Measurements from ENCODE around the gene SLC6A19. TPM values are rescaled to one million over a fixed set of nuclear protein-coding genes. Genes with fewer than 3 reads are reported as not detected.
"Not testable (repeated sequence)": the region's sequence is repeated elsewhere in the genome, so short reads cannot be mapped to it uniquely, and the experiment has no call there.

The SLC6A19 gene
- total RNA-seq, 2 experiments from 2014 or later: not detected

GRCh38 chr5:1265026-1265425 lies 63.6 kb downstream of the SLC6A19 start:
- TF ChIP-seq CTCF (IDR thresholded peaks at IDR 0.05): no peak
- Mint-ChIP-seq H3K27ac (no peak overlapping the region), H3K4me1 (ENCODE audit: low read depth) (peaks cover 11% of the 10 kb centered on the region), H3K9me3 (no peaks in the 10 kb centered on the region), H3K4me3 (no peak overlapping the region), H3K36me3 (ENCODE audit: low read depth) (no peaks in the 10 kb centered on the region), H3K27me3 (no peaks in the 10 kb centered on the region)
- H3K36me3 ChIP-seq (ENCODE audit: insufficient read depth, low read length): no peaks in the 10 kb centered on the region
- peaks cover 12% of the 10 kb centered on the region for H3K4me1 ChIP-seq (ENCODE audit: insufficient read depth, low read length)
- ATAC-seq (ENCODE audit: poor library complexity) (no peak), DNase-seq (no peak)
- ChIA-PET POLR2A (no interaction called here), CTCF (no interaction called here)
- H3K4me3 ChIP-seq (ENCODE audit: low read length): no peak overlapping the region
- no peak overlapping the region for H3K27ac ChIP-seq (ENCODE audit: low read depth in 1 of 2, low read length in 2 of 2)
- peaks cover 0 to 3% of the 10 kb centered on the region in 2 experiments for H3K9me3 ChIP-seq (ENCODE audit: control insufficient read depth in 1 of 2, insufficient read depth in 1 of 2, low read length in 2 of 2)
- intact Hi-C loops (cut with DNase I, micrococcal nuclease): no loop called here
- no peaks in the 10 kb centered on the region for H3K27me3 ChIP-seq (ENCODE audit: control insufficient read depth in 1 of 2, insufficient read depth in 2 of 2, low read length in 2 of 2)

GRCh38 chr5:1265461-1266455 lies 64.4 kb downstream of the SLC6A19 start:
- Mint-ChIP-seq H3K9me3 (no peaks in the 10 kb centered on the region), H3K27ac (no peak overlapping the region), H3K4me3 (no peak overlapping the region), H3K4me1 (ENCODE audit: low read depth) (peaks cover 11% of the 10 kb centered on the region), H3K27me3 (no peaks in the 10 kb centered on the region), H3K36me3 (ENCODE audit: low read depth) (no peaks in the 10 kb centered on the region)
- Histone ChIP-seq H3K4me1 (ENCODE audit: insufficient read depth, low read length) (peaks cover 12% of the 10 kb centered on the region), H3K27ac (ENCODE audit: low read depth in 1 of 2, low read length in 2 of 2) (no peak overlapping the region), H3K9me3 (ENCODE audit: control insufficient read depth in 1 of 2, insufficient read depth in 1 of 2, low read length in 2 of 2) (peaks cover 0 to 3% of the 10 kb centered on the region in 2 experiments), H3K36me3 (ENCODE audit: insufficient read depth, low read length) (no peaks in the 10 kb centered on the region), H3K4me3 (ENCODE audit: low read length) (no peak overlapping the region), H3K27me3 (ENCODE audit: control insufficient read depth in 1 of 2, insufficient read depth in 2 of 2, low read length in 2 of 2) (no peaks in the 10 kb centered on the region)
- TF ChIP-seq CTCF (IDR thresholded peaks at IDR 0.05): no peak
- ATAC-seq (ENCODE audit: poor library complexity) (no peak), DNase-seq (no peak)
- ChIA-PET CTCF (no interaction called here), POLR2A (no interaction called here)
- intact Hi-C loops (cut with DNase I, micrococcal nuclease): no loop called here

- no peaks in the 10 kb centered on the region for H3K36me3 Mint-ChIP-seq (ENCODE audit: low read depth)
- CTCF ChIA-PET: no interaction called here
- no peak overlapping the region for H3K27ac Mint-ChIP-seq
- peaks cover 11% of the 10 kb centered on the region for H3K4me1 Mint-ChIP-seq (ENCODE audit: low read depth)
- H3K27ac ChIP-seq (ENCODE audit: low read depth in 1 of 2, low read length in 2 of 2): no peak overlapping the region
- no peaks in the 10 kb centered on the region for H3K36me3 ChIP-seq (ENCODE audit: insufficient read depth, low read length)
- peaks cover 12% of the 10 kb centered on the region for H3K4me1 ChIP-seq (ENCODE audit: insufficient read depth, low read length)
- DNase-seq (no peak), ATAC-seq (ENCODE audit: poor library complexity) (no peak)
- no peaks in the 10 kb centered on the region for H3K27me3 Mint-ChIP-seq
- intact Hi-C loops (cut with DNase I, micrococcal nuclease): no loop called here
- TF ChIP-seq CTCF (IDR thresholded peaks at IDR 0.05): no peak
- H3K9me3 ChIP-seq (ENCODE audit: control insufficient read depth in 1 of 2, insufficient read depth in 1 of 2, low read length in 2 of 2): peaks cover 0 to 3% of the 10 kb centered on the region in 2 experiments
- no peaks in the 10 kb centered on the region for H3K27me3 ChIP-seq (ENCODE audit: control insufficient read depth in 1 of 2, insufficient read depth in 2 of 2, low read length in 2 of 2)
- H3K9me3 Mint-ChIP-seq: no peaks in the 10 kb centered on the region
- H3K4me3 ChIP-seq (ENCODE audit: low read length): no peak overlapping the region
- no peak overlapping the region for H3K4me3 Mint-ChIP-seq
- POLR2A ChIA-PET: no interaction called here
Measured at GRCh38 chr5:1266791-1267190, 65.4 kb downstream of the SLC6A19 start.

GRCh38 chr5:1267464-1267863 lies 66.1 kb downstream of the SLC6A19 start:
- H3K27me3 ChIP-seq (ENCODE audit: control insufficient read depth in 1 of 2, insufficient read depth in 2 of 2, low read length in 2 of 2); H3K27ac Mint-ChIP-seq; POLR2A ChIA-PET; H3K36me3 Mint-ChIP-seq (ENCODE audit: low read depth); H3K9me3 Mint-ChIP-seq; CTCF ChIA-PET; H3K4me3 ChIP-seq (ENCODE audit: low read length); DNase-seq; H3K27me3 Mint-ChIP-seq; H3K36me3 ChIP-seq (ENCODE audit: insufficient read depth, low read length); intact Hi-C loops (cut with DNase I, micrococcal nuclease); H3K4me3 Mint-ChIP-seq; H3K27ac ChIP-seq (ENCODE audit: low read depth in 1 of 2, low read length in 2 of 2); ATAC-seq (ENCODE audit: poor library complexity); H3K9me3 ChIP-seq (ENCODE audit: control insufficient read depth in 1 of 2, insufficient read depth in 1 of 2, low read length in 2 of 2): not testable (repeated sequence)
- H3K4me1 Mint-ChIP-seq (ENCODE audit: low read depth): peaks cover 11% of the 10 kb centered on the region
- peaks cover 12% of the 10 kb centered on the region for H3K4me1 ChIP-seq (ENCODE audit: insufficient read depth, low read length)
